Kidney (tissue), 14 donors: Measurements from ENCODE around the gene ARV1. TPM values are rescaled to one million over a fixed set of nuclear protein-coding genes. Genes with fewer than 3 reads are reported as not detected.

Source experiments
- DNase-seq, 5 donors: peaks; one replicate each; pipeline ENCODE4 v3.0.0-alpha.2; 2013 to 2020
- FAIRE-seq: peaks from 2 replicates; lab custom pipeline; 2012; peaks lifted over from hg19 to GRCh38; lab: Jason Lieb, UNC
- H3K27ac ChIP-seq, 2 donors: one replicate each; pipeline ENCODE4 v1.7.0; 2013; ENCODE audit warnings: low read depth in 2 of 2, low read length in 2 of 2, inconsistent platforms in 1 of 2
- H3K27me3 ChIP-seq: one replicate; pipeline ENCODE4 v1.7.1; 2013; ENCODE audit warnings: low read length, inconsistent platforms; ENCODE audit not compliant: control insufficient read depth, insufficient read depth
- H3K36me3 ChIP-seq, 3 donors: one replicate each; pipeline versions ENCODE4 v1.7.0 to v1.7.1; 2013; ENCODE audit warnings: low read length in 3 of 3, control low read depth in 1 of 3, inconsistent platforms in 1 of 3; ENCODE audit not compliant: insufficient read depth in 3 of 3, control insufficient read depth in 2 of 3
- H3K4me1 ChIP-seq, 3 donors: one replicate each; pipeline versions ENCODE4 v1.7.0 to v1.7.1; 2013; ENCODE audit warnings: low read length in 3 of 3, inconsistent platforms in 1 of 3, low read depth in 1 of 3; ENCODE audit not compliant: control insufficient read depth in 2 of 3, insufficient read depth in 2 of 3
- H3K4me3 ChIP-seq, 3 donors: one replicate each; pipeline versions ENCODE4 v1.7.0 to v1.8.1; 2013; ENCODE audit warnings: low read length in 3 of 3, control low read depth in 1 of 3, inconsistent platforms in 1 of 3
- H3K9ac ChIP-seq, 3 donors: one replicate each; pipeline versions ENCODE4 v1.7.0 to v1.7.1; 2013; ENCODE audit warnings: low read length in 3 of 3, control low read depth in 1 of 3, inconsistent platforms in 1 of 3
- H3K9me3 ChIP-seq, 3 donors: one replicate each; pipeline versions ENCODE4 v1.7.0 to v1.7.1; 2013; ENCODE audit warnings: low read length in 3 of 3, control low read depth in 1 of 3, inconsistent platforms in 1 of 3; ENCODE audit not compliant: control insufficient read depth in 2 of 3, insufficient read depth in 1 of 3
- intact Hi-C: fragments of 100-400 bp; cut with DNase I; formaldehyde crosslinking; loops from one replicate; pipeline ENCODE4 v1.11.1; 2022
- polyA plus RNA-seq: library from polyadenylated mRNA; stranded (reverse); fragments of 350-450 nt; fragmentation: Illumina TruSeq; extraction: RNeasy Lipid Tissue Mini Kit (QIAGEN cat#74804); gene quantifications from one replicate; pipeline ENCODE4 v1.2.3, GENCODE V29; 2014; ENCODE audit warnings: low read depth, low replicate concordance; ENCODE audit not compliant: insufficient read depth
- total RNA-seq: library from RNA; stranded (reverse); fragmentation: NEBNext Ultra II Directional; extraction: Animal tissue kit (Norgen Biotek cat#: 25700); gene quantifications from one replicate; pipeline ENCODE4 v1.2.1, GENCODE V29; 2021
- TF ChIP-seq, protein P1 (sequence below): IDR thresholded peaks from 3 replicates; pipeline ENCODE4 v1.5.1; 2012; ENCODE audit warnings: mild to moderate bottlenecking, moderate library complexity, borderline replicate concordance; ENCODE audit not compliant: insufficient read depth; ENCODE audit errors: extremely low read depth
- donor health status: control.
- donor health status: control.
- donor health status: control.
- donor health status: control.
- donor health status: control.
- donor health status: DM: yes; HTN: yes; CAD: no.
- donor health status: Normal renal cell carcinoma (clear cell type).

ARV1 gene
- total and polyA plus RNA-seq, 2 donors from 2014 or later = 21.1 to 38.5 TPM

- FAIRE-seq (no peak), DNase-seq (no peak)
- Histone ChIP-seq H3K36me3 (no peaks in the 10 kb centered on the region), H3K9me3 (no peaks in the 10 kb centered on the region), H3K4me3 (no peak overlapping the region), H3K4me1 (no peaks in the 10 kb centered on the region), H3K27ac (no peak overlapping the region), H3K9ac (no peak overlapping the region), H3K27me3 (no peaks in the 10 kb centered on the region)
- intact Hi-C loops = no loop called here
- TF ChIP-seq, protein P1, sequence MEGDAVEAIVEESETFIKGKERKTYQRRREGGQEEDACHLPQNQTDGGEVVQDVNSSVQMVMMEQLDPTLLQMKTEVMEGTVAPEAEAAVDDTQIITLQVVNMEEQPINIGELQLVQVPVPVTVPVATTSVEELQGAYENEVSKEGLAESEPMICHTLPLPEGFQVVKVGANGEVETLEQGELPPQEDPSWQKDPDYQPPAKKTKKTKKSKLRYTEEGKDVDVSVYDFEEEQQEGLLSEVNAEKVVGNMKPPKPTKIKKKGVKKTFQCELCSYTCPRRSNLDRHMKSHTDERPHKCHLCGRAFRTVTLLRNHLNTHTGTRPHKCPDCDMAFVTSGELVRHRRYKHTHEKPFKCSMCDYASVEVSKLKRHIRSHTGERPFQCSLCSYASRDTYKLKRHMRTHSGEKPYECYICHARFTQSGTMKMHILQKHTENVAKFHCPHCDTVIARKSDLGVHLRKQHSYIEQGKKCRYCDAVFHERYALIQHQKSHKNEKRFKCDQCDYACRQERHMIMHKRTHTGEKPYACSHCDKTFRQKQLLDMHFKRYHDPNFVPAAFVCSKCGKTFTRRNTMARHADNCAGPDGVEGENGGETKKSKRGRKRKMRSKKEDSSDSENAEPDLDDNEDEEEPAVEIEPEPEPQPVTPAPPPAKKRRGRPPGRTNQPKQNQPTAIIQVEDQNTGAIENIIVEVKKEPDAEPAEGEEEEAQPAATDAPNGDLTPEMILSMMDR = no peak
Observed at GRCh38 chr1:230950404-230950803, 28.5 kb upstream of the ARV1 start.

DNA sequence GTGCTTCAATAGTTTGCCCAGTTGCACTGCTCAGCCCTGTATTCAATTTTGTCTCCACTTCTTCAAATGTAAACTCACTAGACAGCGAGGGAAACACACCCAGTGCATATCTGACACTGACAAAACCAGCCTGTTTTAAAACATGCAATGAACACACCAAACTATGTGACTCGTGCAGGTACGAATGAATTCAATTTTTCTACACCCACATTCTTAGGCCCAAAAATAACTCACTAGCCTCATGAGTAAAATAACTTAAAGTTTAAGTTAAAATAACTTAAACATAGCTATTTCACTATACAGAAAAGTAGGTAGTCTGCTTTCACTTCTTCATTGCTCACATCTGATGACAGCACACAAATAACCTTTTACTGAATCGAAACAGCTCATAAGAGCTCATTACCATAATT lies 21.3 kb upstream of the ARV1 start:
- Histone ChIP-seq H3K9me3 (no peaks in the 10 kb centered on the region), H3K27me3 (no peaks in the 10 kb centered on the region), H3K4me3 (no peak overlapping the region), H3K36me3 (peaks cover 0 to 2% (median 2%) of the 10 kb centered on the region in 3 donors), H3K4me1 (no peaks in the 10 kb centered on the region), H3K9ac (no peak overlapping the region), H3K27ac (no peak overlapping the region)
- DNase-seq (no peak), FAIRE-seq (no peak)
- intact Hi-C loops = no loop called here
- TF ChIP-seq, protein P1 = no peak

DNA sequence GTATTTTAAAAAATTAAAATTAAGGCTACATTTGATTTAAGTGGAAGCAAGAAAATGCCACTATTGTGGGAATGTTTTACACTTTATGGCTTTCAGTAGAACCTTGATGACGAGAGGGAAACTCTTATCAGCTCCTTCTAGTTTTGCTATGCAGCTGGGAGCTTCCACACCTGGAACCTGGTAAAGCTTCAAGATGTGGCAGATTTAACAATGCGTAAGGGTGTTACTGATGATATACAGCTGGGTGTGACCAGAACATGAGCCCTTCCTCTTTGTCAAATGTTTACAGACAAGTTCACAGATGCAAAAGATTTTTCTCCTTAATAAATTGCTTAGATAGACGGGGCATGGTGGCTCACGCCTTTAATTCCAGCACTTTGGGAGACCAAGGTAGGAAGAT lies 20.5 kb upstream of the ARV1 start:
- Histone ChIP-seq H3K9ac (no peak overlapping the region), H3K27ac (no peak overlapping the region), H3K9me3 (no peaks in the 10 kb centered on the region), H3K36me3 (peaks cover 0 to 2% (median 2%) of the 10 kb centered on the region in 3 donors), H3K27me3 (no peaks in the 10 kb centered on the region), H3K4me3 (no peak overlapping the region), H3K4me1 (no peaks in the 10 kb centered on the region)
- DNase-seq (no peak), FAIRE-seq (no peak)
- TF ChIP-seq, protein P1 = no peak
- intact Hi-C loops = no loop called here

DNA sequence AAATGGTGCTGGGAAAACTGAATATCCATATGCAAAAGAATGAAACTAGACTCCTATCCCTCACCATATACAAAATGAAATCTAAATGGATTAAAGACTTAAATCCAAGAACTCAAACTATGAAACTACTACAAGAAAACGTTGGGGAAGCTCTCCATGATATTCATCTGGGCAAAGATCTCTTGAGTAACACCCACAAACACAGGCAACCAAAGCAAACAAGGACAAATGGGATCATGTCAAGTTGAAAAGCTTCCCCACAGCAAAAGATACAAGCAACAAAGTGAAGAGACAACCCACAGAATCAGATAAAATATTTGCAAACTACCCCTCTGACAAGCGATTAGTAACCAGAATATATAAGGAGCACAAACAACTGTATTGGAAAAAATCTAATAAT lies 14.0 kb upstream of the ARV1 start:
- TF ChIP-seq, protein P1 = no peak
- no peak for FAIRE-seq
- intact Hi-C loops = no loop called here

More for the DNA sequence above, 14.0 kb upstream of the ARV1 start:
- H3K9ac ChIP-seq = no peak overlapping the region
- DNase-seq = no peak
- no peaks in the 10 kb centered on the region for H3K9me3 ChIP-seq
- H3K27me3 ChIP-seq = no peaks in the 10 kb centered on the region
- no peak overlapping the region for H3K4me3 ChIP-seq
- H3K4me1 ChIP-seq = no peaks in the 10 kb centered on the region
- no peak overlapping the region for H3K27ac ChIP-seq
- H3K36me3 ChIP-seq = no peaks in the 10 kb centered on the region
